Keratinocyte (primary cell): ENCODE measurements around the gene RPL32. TPM values are rescaled to one million over a fixed set of nuclear protein-coding genes. Genes with fewer than 3 reads are reported as not detected.

Experiments
- DNase-seq: peaks from one replicate; pipeline ENCODE4 v3.0.0-alpha.2; 2011; ENCODE audit warnings: low read depth, missing footprints, low spot score
- FAIRE-seq: peaks from 2 replicates; lab custom pipeline; 2011; peaks lifted over from hg19 to GRCh38; lab: Jason Lieb, UNC
- H2AFZ ChIP-seq: 2 replicates; pipeline ENCODE4 v1.6.0; 2012; ENCODE audit warnings: low read length, control low read depth, inconsistent platforms; ENCODE audit not compliant: control insufficient read depth
- H3K27ac ChIP-seq: 2 replicates; pipeline ENCODE4 v1.5.1; 2011; ENCODE audit warnings: low read length; ENCODE audit not compliant: control insufficient read depth, insufficient read depth
- H3K27me3 ChIP-seq: 3 replicates; pipeline ENCODE4 v1.6.0; 2011; ENCODE audit warnings: low read length; ENCODE audit not compliant: control insufficient read depth, insufficient read depth; ENCODE audit errors: extremely low read depth
- H3K36me3 ChIP-seq, 2 experiments: 2 replicates in 1 of 2; 3 replicates in 1 of 2; pipeline ENCODE4 v1.5.1; 2011; ENCODE audit warnings: low read length in 2 of 2, mild to moderate bottlenecking in 1 of 2; ENCODE audit not compliant: control insufficient read depth in 2 of 2, insufficient read depth in 2 of 2; ENCODE audit errors: extremely low read depth in 1 of 2
- H3K4me1 ChIP-seq: 3 replicates; pipeline ENCODE4 v1.5.1; 2011; ENCODE audit warnings: low read length; ENCODE audit not compliant: control insufficient read depth, insufficient read depth; ENCODE audit errors: extremely low read depth
- H3K4me2 ChIP-seq: 3 replicates; pipeline ENCODE4 v1.6.0; 2011; ENCODE audit warnings: low read depth, low read length; ENCODE audit not compliant: control insufficient read depth, insufficient read depth; ENCODE audit errors: extremely low read depth
- H3K4me3 ChIP-seq, 3 experiments: fragments of 200-600 bp in 1 of 3; sonication (generic) in 1 of 3; 2 replicates in 2 of 3; 3 replicates in 1 of 3; pipeline ENCODE4 v1.5.1; 2011 to 2016; ENCODE audit warnings: low read length in 3 of 3, mild to moderate bottlenecking in 3 of 3, control low read depth in 2 of 3, inconsistent platforms in 1 of 3, low read depth in 1 of 3, mixed read lengths in 1 of 3, mixed run types in 1 of 3, moderate library complexity in 1 of 3; ENCODE audit not compliant: control insufficient read depth in 2 of 3, insufficient read depth in 2 of 3; ENCODE audit errors: extremely low read depth in 1 of 3
- H3K79me2 ChIP-seq: 2 replicates; pipeline ENCODE4 v1.6.0; 2012; ENCODE audit warnings: low read length; ENCODE audit not compliant: control insufficient read depth, insufficient read depth
- H3K9ac ChIP-seq: 3 replicates; pipeline ENCODE4 v1.6.0; 2011; ENCODE audit warnings: low read length; ENCODE audit not compliant: control insufficient read depth, insufficient read depth; ENCODE audit errors: extremely low read depth
- H3K9me1 ChIP-seq: 3 replicates; pipeline ENCODE4 v1.6.0; 2011; ENCODE audit warnings: low read length; ENCODE audit not compliant: control insufficient read depth, insufficient read depth; ENCODE audit errors: extremely low read depth
- H3K9me3 ChIP-seq: 2 replicates; pipeline ENCODE4 v1.5.1; 2012; ENCODE audit warnings: low read depth, low read length; ENCODE audit not compliant: control insufficient read depth
- H4K20me1 ChIP-seq: 3 replicates; pipeline ENCODE4 v1.6.0; 2011; ENCODE audit warnings: low read length; ENCODE audit not compliant: control insufficient read depth, insufficient read depth; ENCODE audit errors: extremely low read depth
- EZH2 ChIP-seq: IDR thresholded peaks from one replicate; pipeline ENCODE4 v1.6.1; 2012; ENCODE audit warnings: inconsistent platforms, mild to moderate bottlenecking, low read length, moderate library complexity
- dilution Hi-C: fragments of 300-500 bp; cut with MboI; formaldehyde crosslinking; loops from one replicate; pipeline ENCODE4 v1.7.0; 2020; ENCODE audit warnings: low sequenced_read_pairs; ENCODE audit not compliant: extremely low pct_ligation_motif_present
- polyA plus RNA-seq, 5 experiments: library from polyadenylated mRNA; depleted of rRNA in 3 of 5; stranded (reverse) in 3 of 5; stranded (forward) in 1 of 5; unstranded in 1 of 5; fragments of >200 nt; gene quantifications; 1 replicate in 1 of 5; 2 replicates in 3 of 5; 3 replicates in 1 of 5; pipeline versions ENCODE4 v1.2.1 to v1.2.3, GENCODE V29; 2011 to 2012; ENCODE audit warnings: missing spikeins in 2 of 5, low read depth in 1 of 5, low replicate concordance in 1 of 5
- TF ChIP-seq, protein P1 (sequence below), 3 experiments: IDR thresholded peaks in 1 of 3; conservative IDR thresholded peaks in 1 of 3; optimal IDR thresholded peaks in 1 of 3; 2 replicates in 2 of 3; 3 replicates in 1 of 3; pipeline versions ENCODE3 to v1.5.1; 2011; ENCODE audit warnings: low read length in 3 of 3, mild to moderate bottlenecking in 3 of 3, moderate library complexity in 2 of 3, control low read depth in 1 of 3, inconsistent platforms in 1 of 3; ENCODE audit not compliant: insufficient read depth in 2 of 3; ENCODE audit errors: extremely low read depth in 1 of 3

Gene RPL32
- polyA plus RNA-seq, 1 donor (not counting 4 experiments of a cell fraction or from before 2014, with no cell fraction given), result 2,534 TPM

- Histone ChIP-seq H3K9ac (peak overlapping the region; percentile 89), H3K9me1 (peaks cover 5% of the 10 kb centered on the region), H3K4me3 (peak overlapping the region; percentile 68 to 80 (median 78)), H3K36me3 (peaks cover 37 to 59% of the 10 kb centered on the region in 2 experiments), H2AFZ (no peak overlapping the region), H3K9me3 (no peaks in the 10 kb centered on the region), H4K20me1 (peaks cover 49% of the 10 kb centered on the region), H3K27me3 (no peaks in the 10 kb centered on the region), H3K4me1 (peaks cover 31% of the 10 kb centered on the region), H3K79me2 (peaks cover 60% of the 10 kb centered on the region), H3K27ac (peak overlapping the region; percentile 26), H3K4me2 (peak overlapping the region; percentile 86)
- dilution Hi-C loops, result no loop called here
- TF ChIP-seq, protein P1, sequence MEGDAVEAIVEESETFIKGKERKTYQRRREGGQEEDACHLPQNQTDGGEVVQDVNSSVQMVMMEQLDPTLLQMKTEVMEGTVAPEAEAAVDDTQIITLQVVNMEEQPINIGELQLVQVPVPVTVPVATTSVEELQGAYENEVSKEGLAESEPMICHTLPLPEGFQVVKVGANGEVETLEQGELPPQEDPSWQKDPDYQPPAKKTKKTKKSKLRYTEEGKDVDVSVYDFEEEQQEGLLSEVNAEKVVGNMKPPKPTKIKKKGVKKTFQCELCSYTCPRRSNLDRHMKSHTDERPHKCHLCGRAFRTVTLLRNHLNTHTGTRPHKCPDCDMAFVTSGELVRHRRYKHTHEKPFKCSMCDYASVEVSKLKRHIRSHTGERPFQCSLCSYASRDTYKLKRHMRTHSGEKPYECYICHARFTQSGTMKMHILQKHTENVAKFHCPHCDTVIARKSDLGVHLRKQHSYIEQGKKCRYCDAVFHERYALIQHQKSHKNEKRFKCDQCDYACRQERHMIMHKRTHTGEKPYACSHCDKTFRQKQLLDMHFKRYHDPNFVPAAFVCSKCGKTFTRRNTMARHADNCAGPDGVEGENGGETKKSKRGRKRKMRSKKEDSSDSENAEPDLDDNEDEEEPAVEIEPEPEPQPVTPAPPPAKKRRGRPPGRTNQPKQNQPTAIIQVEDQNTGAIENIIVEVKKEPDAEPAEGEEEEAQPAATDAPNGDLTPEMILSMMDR (optimal IDR thresholded peaks at IDR 0.05 in 1 of 3, IDR thresholded peaks at IDR 0.05 in 1 of 3, conservative IDR thresholded peaks at IDR 0.05 in 1 of 3; ENCODE audit: extremely low read depth in 1 of 3, insufficient read depth in 2 of 3, low read length in 3 of 3), result no peak
- TF ChIP-seq EZH2, result no peak
- FAIRE-seq (no peak), DNase-seq (no peak)
Observed at GRCh38 chr3:12839156-12839946, 2.0 kb downstream of the RPL32 start.

DNA sequence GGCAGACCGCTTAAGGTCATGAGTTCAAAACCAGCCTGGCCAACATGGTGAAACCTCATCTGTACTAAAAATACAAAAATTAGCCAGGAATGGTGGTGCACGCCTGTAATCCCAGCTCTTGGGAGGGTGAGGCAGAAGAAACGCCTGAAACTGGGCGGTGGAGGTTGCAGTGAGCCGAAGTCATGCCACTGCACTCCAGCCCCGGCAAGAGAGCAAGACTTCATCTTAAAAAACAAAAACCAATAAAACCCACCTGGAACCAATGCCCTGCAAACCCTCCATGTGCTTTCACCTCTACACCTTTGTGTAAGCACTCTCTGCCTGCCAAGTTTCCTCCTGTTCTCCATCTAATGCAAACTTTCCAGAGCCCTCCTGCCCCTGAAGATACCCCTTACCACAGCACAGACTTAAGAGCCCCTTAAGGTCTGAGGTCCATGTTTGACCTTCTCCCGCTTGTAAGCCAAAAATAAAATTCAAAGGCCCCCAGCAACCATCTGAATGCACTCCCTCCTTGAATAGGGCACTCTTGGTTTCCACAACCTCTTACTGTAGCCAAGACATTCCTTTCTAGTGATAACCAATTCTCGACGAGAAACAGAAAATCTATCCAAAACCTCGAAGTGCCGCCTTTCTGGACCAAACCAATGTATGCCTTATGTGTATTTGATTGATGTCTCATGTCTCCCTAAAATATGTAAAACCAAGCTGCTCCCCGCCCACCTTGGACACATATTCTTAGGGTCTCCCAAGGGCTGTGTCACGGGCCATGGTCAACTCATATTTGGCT, 3.0 kb downstream of the RPL32 start:
- peaks cover 44 to 69% of the 10 kb centered on the region in 2 experiments for H3K36me3 ChIP-seq
- H3K9me1 ChIP-seq, result peaks cover 11% of the 10 kb centered on the region
- FAIRE-seq, result no peak
- H3K4me3 ChIP-seq, result peak overlapping the region in 2 of 3 experiments; percentile 68 to 80
- dilution Hi-C loops, result no loop called here
- peaks cover 56% of the 10 kb centered on the region for H4K20me1 ChIP-seq
- DNase-seq, result no peak
- peaks cover 31% of the 10 kb centered on the region for H3K4me1 ChIP-seq
- no peak overlapping the region for H3K27ac ChIP-seq
- no peak overlapping the region for H2AFZ ChIP-seq
- TF ChIP-seq, protein P1 (optimal IDR thresholded peaks at IDR 0.05 in 1 of 3, IDR thresholded peaks at IDR 0.05 in 1 of 3, conservative IDR thresholded peaks at IDR 0.05 in 1 of 3; ENCODE audit: extremely low read depth in 1 of 3, insufficient read depth in 2 of 3, low read length in 3 of 3), result no peak
- no peak for TF ChIP-seq EZH2
- H3K4me2 ChIP-seq, result peak overlapping the region; percentile 86
- H3K9ac ChIP-seq, result peak overlapping the region; percentile 89
- H3K27me3 ChIP-seq, result no peaks in the 10 kb centered on the region
- peaks cover 60% of the 10 kb centered on the region for H3K79me2 ChIP-seq
- H3K9me3 ChIP-seq, result no peaks in the 10 kb centered on the region
